Mucosa of descending colon (tissue), 3 donors: ENCODE results near the gene TTYH2. TPM values are rescaled to one million over a fixed set of nuclear protein-coding genes. Genes with fewer than 3 reads are reported as not detected.

Experiments
- ATAC-seq: fragments of 200-7000 bp; cut with Tn5 transposase; one replicate; pipeline ENCODE4 v1.9.1; 2020; ENCODE audit warnings: mild to moderate bottlenecking, moderate library complexity
- DNase-seq, 3 donors: peaks; one replicate each; pipeline ENCODE4 v3.0.0-alpha.2; 2020
- H3K36me3 ChIP-seq: fragments of 200-600 bp; one replicate; pipeline ENCODE4 v1.8.0; 2021; ENCODE audit warnings: low read depth, mild to moderate bottlenecking
- H3K4me1 ChIP-seq: fragments of 200-600 bp; one replicate; pipeline ENCODE4 v1.8.0; 2021; ENCODE audit warnings: low read depth, mild to moderate bottlenecking
- H3K4me3 ChIP-seq: fragments of 200-600 bp; one replicate; pipeline ENCODE4 v1.8.0; 2021; ENCODE audit warnings: mild to moderate bottlenecking
- H3K9me3 ChIP-seq: fragments of 200-600 bp; one replicate; pipeline ENCODE4 v1.8.0; 2021; ENCODE audit warnings: mild to moderate bottlenecking
- CTCF ChIP-seq: fragments of 200-600 bp; IDR thresholded peaks from one replicate; pipeline ENCODE4 v1.8.0; 2022; ENCODE audit warnings: antibody characterized with exemption, mild to moderate bottlenecking
- intact Hi-C, 2 donors: fragments of 100-400 bp; cut with DNase I in 1 of 2; cut with micrococcal nuclease in 1 of 2; formaldehyde crosslinking; loops; one replicate each; pipeline versions ENCODE4 v1.11.0 to v1.11.1; 2022; cut with DNase I, micrococcal nuclease
- total RNA-seq, 3 donors: library from RNA; stranded (reverse); fragmentation: NEBNext Ultra II Directional in 2 of 3; extraction: Animal tissue kit (Norgen Biotek cat#: 25700) in 2 of 3; gene quantifications; one replicate each; pipeline versions ENCODE4 v1.2.1 to v1.2.4, GENCODE V29; 2021 to 2023
- donor health status: DM: no; HTN: no; CAD: no; lungs with moderate emphysema.
- donor health status: DM: no; HTN: no; CAD: no.
- donor health status: DM: no; HTN: yes; CAD: no.

The TTYH2 gene
- total RNA-seq, 3 donors from 2014 or later: 2.5 to 9.1 (median 3.1) TPM

- TF ChIP-seq CTCF: no peak
- intact Hi-C loops: no loop called here
- H3K4me3 ChIP-seq: no peak overlapping the region
- no peaks in the 10 kb centered on the region for H3K36me3 ChIP-seq
- ATAC-seq (no peak), DNase-seq (no peak)
- peaks cover 8% of the 10 kb centered on the region for H3K4me1 ChIP-seq
- H3K9me3 ChIP-seq: no peaks in the 10 kb centered on the region
Observed at GRCh38 chr17:74217888-74218287, 4.5 kb downstream of the TTYH2 start.

- H3K4me3 ChIP-seq: no peak overlapping the region
- H3K9me3 ChIP-seq: no peaks in the 10 kb centered on the region
- no peaks in the 10 kb centered on the region for H3K36me3 ChIP-seq
- DNase-seq: no peak
- TF ChIP-seq CTCF: no peak
- H3K4me1 ChIP-seq: peaks cover 8% of the 10 kb centered on the region
- intact Hi-C loops: no loop called here
- ATAC-seq: no peak
Observed at GRCh38 chr17:74218436-74218835, 5.1 kb downstream of the TTYH2 start.

- Histone ChIP-seq H3K4me3 (no peak overlapping the region), H3K9me3 (no peaks in the 10 kb centered on the region), H3K36me3 (no peaks in the 10 kb centered on the region), H3K4me1 (no peaks in the 10 kb centered on the region)
- intact Hi-C loops: no loop called here
- DNase-seq (no peak), ATAC-seq (no peak)
- no peak for TF ChIP-seq CTCF
Observed at GRCh38 chr17:74219576-74220133, 6.3 kb downstream of the TTYH2 start.

- Histone ChIP-seq H3K36me3 (no peaks in the 10 kb centered on the region), H3K9me3 (no peaks in the 10 kb centered on the region), H3K4me1 (no peaks in the 10 kb centered on the region), H3K4me3 (no peak overlapping the region)
- intact Hi-C loops: no loop called here
- TF ChIP-seq CTCF: no peak
- DNase-seq: no peak
- no peak for ATAC-seq
Observed at GRCh38 chr17:74220219-74220618, 6.8 kb downstream of the TTYH2 start.

- ATAC-seq (no peak), DNase-seq (no peak)
- Histone ChIP-seq H3K9me3 (no peaks in the 10 kb centered on the region), H3K4me3 (no peak overlapping the region), H3K4me1 (no peaks in the 10 kb centered on the region), H3K36me3 (no peaks in the 10 kb centered on the region)
- intact Hi-C loops: no loop called here
- TF ChIP-seq CTCF: no peak
Observed at GRCh38 chr17:74220946-74221818, 7.8 kb downstream of the TTYH2 start.
